ENCODE data around the gene NTMT1.

GRCh38 chr9:129655154-129655553 lies 29.2 kb downstream of the NTMT1 start:
- no peak for TF ChIP-seq CTCF (IDR thresholded peaks at IDR 0.05)
- TF ChIP-seq POLR2A (IDR thresholded peaks at IDR 0.05), result no peak
- TF ChIP-seq EP300 (IDR thresholded peaks at IDR 0.05), result no peak

Measured in ovary (tissue), 3 donors.